Measurements from ENCODE around the gene OSBP2. TPM values are rescaled to one million over a fixed set of nuclear protein-coding genes. Genes with fewer than 3 reads are reported as not detected.
A peak's percentile ranks its signal among the peaks of the same experiment; 100 is the strongest.

OSBP2 gene
- total RNA-seq, 2 donors from 2014 or later = 6.8 to 11.1 TPM

DNA sequence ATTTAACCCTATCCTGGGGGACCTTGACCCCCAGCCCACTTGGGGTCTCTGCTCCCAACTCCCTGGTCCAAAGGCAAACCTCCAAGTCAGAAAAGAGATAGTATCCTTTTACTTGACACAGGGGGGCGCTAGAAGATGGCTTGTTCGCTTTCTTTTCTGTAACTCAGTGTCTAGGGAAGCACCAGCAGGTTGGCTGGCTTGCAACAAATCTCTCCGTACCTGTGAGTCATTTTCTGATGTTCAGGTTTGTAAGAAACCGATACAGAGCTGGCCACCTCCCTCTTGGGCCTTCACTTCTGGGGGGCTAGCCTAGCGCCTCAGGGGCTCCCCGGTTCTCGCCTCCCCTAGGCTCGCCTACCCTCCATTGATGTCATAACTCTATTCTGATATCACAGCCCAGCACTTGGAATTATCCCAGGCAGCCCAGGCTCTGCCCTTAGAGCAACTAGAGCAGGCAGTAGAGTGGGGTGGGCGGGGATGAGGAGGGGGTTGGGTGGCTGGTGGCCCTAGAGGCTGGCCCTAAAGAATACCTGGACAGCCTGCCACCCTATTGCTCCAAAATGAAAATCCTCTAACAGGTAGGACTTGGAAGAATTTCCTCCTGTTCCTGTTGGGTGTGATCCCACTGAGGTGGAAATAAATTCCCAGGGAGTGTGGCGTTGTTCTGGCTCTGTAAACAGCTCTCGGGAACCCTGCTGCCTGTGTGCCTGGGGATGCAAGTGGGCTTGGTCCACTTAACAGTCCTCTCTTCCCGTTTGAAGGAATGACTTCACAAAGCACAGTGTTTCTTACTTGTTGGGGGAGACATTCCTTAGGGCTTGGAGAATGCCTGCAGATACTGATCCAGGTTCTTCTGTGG lies 69.4 kb downstream of the OSBP2 start:
- H3K4me1 Mint-ChIP-seq = no peaks in the 10 kb centered on the region
- no peaks in the 10 kb centered on the region for H3K36me3 ChIP-seq (ENCODE audit: control insufficient read depth, insufficient read depth, low read length)

GRCh38 chr22:30767661-30768060 lies 73.0 kb downstream of the OSBP2 start:
- Histone ChIP-seq H3K4me3 (ENCODE audit: low read length) (no peak overlapping the region), H3K27ac (ENCODE audit: low read depth, low read length) (no peak overlapping the region), H3K27me3 (ENCODE audit: control insufficient read depth, insufficient read depth, low read length, poor library complexity, severe bottlenecking) (no peaks in the 10 kb centered on the region), H3K4me1 (ENCODE audit: control insufficient read depth, insufficient read depth, low read length) (no peaks in the 10 kb centered on the region), H3K9me3 (ENCODE audit: control insufficient read depth, low read length) (no peaks in the 10 kb centered on the region), H3K36me3 (ENCODE audit: control insufficient read depth, insufficient read depth, low read length) (no peaks in the 10 kb centered on the region), H3K9ac (ENCODE audit: extremely low read depth, low read length, poor library complexity, severe bottlenecking) (no peak overlapping the region)
- Mint-ChIP-seq H3K36me3 (ENCODE audit: low read depth) (no peaks in the 10 kb centered on the region), H3K9me3 (no peaks in the 10 kb centered on the region), H3K27ac (peak overlapping the region; percentile 62), H3K4me1 (no peaks in the 10 kb centered on the region), H3K4me3 (no peak overlapping the region), H3K27me3 (ENCODE audit: insufficient read depth) (no peaks in the 10 kb centered on the region)
- no peak for TF ChIP-seq CTCF (conservative IDR thresholded peaks at IDR 0.05)
- 92 to 97% methylated on average over 3 to 6 of the region's 6 CpGs for WGBS, 2 experiments (ENCODE audit: insufficient coverage in 1 of 2, insufficient read length in 1 of 2)
- DNase-seq = no peak

More for the DNA sequence above, 69.4 kb downstream of the OSBP2 start:
- Histone ChIP-seq H3K4me1 (ENCODE audit: control insufficient read depth, insufficient read depth, low read length) (no peaks in the 10 kb centered on the region), H3K9me3 (ENCODE audit: control insufficient read depth, low read length) (no peaks in the 10 kb centered on the region), H3K9ac (ENCODE audit: extremely low read depth, low read length, poor library complexity, severe bottlenecking) (peak overlapping the region; percentile 11), H3K27ac (ENCODE audit: low read depth, low read length) (no peak overlapping the region), H3K27me3 (ENCODE audit: control insufficient read depth, insufficient read depth, low read length, poor library complexity, severe bottlenecking) (no peaks in the 10 kb centered on the region), H3K4me3 (ENCODE audit: low read length) (no peak overlapping the region)
- WGBS, 2 experiments (ENCODE audit: insufficient coverage in 1 of 2, insufficient read length in 1 of 2) = 48 to 52% methylated on average over 7 to 12 of the region's 12 CpGs
- Mint-ChIP-seq H3K27ac (peak overlapping the region; percentile 26), H3K4me3 (no peak overlapping the region), H3K27me3 (ENCODE audit: insufficient read depth) (no peaks in the 10 kb centered on the region), H3K9me3 (no peaks in the 10 kb centered on the region), H3K36me3 (ENCODE audit: low read depth) (no peaks in the 10 kb centered on the region)
- peak; percentile 86 for DNase-seq
- TF ChIP-seq CTCF (conservative IDR thresholded peaks at IDR 0.05) = peak; percentile 86

DNA sequence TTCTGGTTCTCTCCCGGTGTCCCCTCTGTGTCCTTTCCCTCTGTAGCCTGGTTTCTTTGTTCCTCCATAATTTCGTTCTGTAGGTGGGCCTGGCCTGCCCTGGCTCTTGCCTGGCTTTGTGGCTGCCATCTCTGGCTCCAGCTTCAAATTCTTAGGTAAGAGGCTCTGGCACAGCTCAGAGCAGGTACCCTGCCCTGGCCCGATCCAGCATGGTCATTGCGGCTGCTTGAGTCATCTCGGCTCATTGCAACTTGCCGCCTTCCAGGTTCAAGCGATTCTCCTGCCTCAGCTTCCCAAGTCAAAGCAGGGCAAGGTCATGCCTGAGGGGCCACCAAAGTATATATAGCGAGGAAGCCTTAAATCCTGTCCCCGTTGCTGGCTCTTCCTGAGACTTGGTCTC lies 76.0 kb downstream of the OSBP2 start:
- Histone ChIP-seq H3K36me3 (ENCODE audit: control insufficient read depth, insufficient read depth, low read length) (no peaks in the 10 kb centered on the region), H3K4me3 (ENCODE audit: low read length) (no peak overlapping the region), H3K9me3 (ENCODE audit: control insufficient read depth, low read length) (no peaks in the 10 kb centered on the region), H3K27me3 (ENCODE audit: control insufficient read depth, insufficient read depth, low read length, poor library complexity, severe bottlenecking) (no peaks in the 10 kb centered on the region), H3K4me1 (ENCODE audit: control insufficient read depth, insufficient read depth, low read length) (no peaks in the 10 kb centered on the region), H3K9ac (ENCODE audit: extremely low read depth, low read length, poor library complexity, severe bottlenecking) (no peak overlapping the region), H3K27ac (ENCODE audit: low read depth, low read length) (no peak overlapping the region)
- WGBS, 2 experiments (ENCODE audit: insufficient coverage in 1 of 2, insufficient read length in 1 of 2) = 91 to 95% methylated on average over 9 of the region's 9 CpGs
- Mint-ChIP-seq H3K36me3 (ENCODE audit: low read depth) (no peaks in the 10 kb centered on the region), H3K4me1 (no peaks in the 10 kb centered on the region), H3K27ac (no peak overlapping the region), H3K9me3 (no peaks in the 10 kb centered on the region), H3K4me3 (no peak overlapping the region), H3K27me3 (ENCODE audit: insufficient read depth) (no peaks in the 10 kb centered on the region)
- TF ChIP-seq CTCF (conservative IDR thresholded peaks at IDR 0.05) = no peak
- DNase-seq = no peak
